Panc1 (cell line): ENCODE data around the gene RFPL4AL1. TPM values are rescaled to one million over a fixed set of nuclear protein-coding genes. Genes with fewer than 3 reads are reported as not detected.
"Not testable (repeated sequence)": the region's sequence is repeated elsewhere in the genome, so short reads cannot be mapped to it uniquely, and the experiment has no call there.

Experiments
- ATAC-seq: fragments of 200-7000 bp; cut with Tn5 transposase; 2 replicates; pipeline ENCODE4 v1.9.1; 2020; ENCODE audit warnings: mild to moderate bottlenecking, moderate library complexity
- BruUV-seq: library from RNA; stranded (reverse); fragments of 400-500 nt; replicated peaks from 2 replicates; lab custom pipeline; 2021; lab: Mats Ljungman, UMichigan
- CTCF ChIA-PET: fragments of 300-600 bp; sonication (Branson Sonifier 250); formaldehyde crosslinking; loops from one replicate; lab custom pipeline; 2022; ENCODE audit warnings: antibody characterized with exemption; lab: Charles Lee
- POLR2A ChIA-PET: fragments of 300-600 bp; sonication (Branson Sonifier 250); formaldehyde crosslinking; loops from one replicate; lab custom pipeline; 2022; ENCODE audit warnings: antibody characterized with exemption; lab: Charles Lee
- DNase-seq: peaks from one replicate; pipeline ENCODE4 v3.0.0-alpha.2; 2010; ENCODE audit warnings: low read depth, low spot score
- H3K27ac ChIP-seq: 2 replicates; pipeline ENCODE4 v1.5.1; 2011; ENCODE audit warnings: mild to moderate bottlenecking, low read length, inconsistent platforms
- H3K27me3 ChIP-seq: fragments of 200-500 bp; sonication (Bioruptor generic); 2 replicates; pipeline ENCODE4 v1.6.0; 2014; ENCODE audit warnings: low read length, inconsistent platforms; ENCODE audit not compliant: control insufficient read depth, insufficient read depth
- H3K36me3 ChIP-seq: fragments of 200-500 bp; sonication (Bioruptor generic); 2 replicates; pipeline ENCODE4 v1.5.1; 2014; ENCODE audit warnings: inconsistent platforms, mild to moderate bottlenecking, low read length, moderate library complexity; ENCODE audit not compliant: control insufficient read depth, insufficient read depth
- H3K4me1 ChIP-seq: 2 replicates; pipeline ENCODE4 v1.5.1; 2011; ENCODE audit warnings: inconsistent platforms, mild to moderate bottlenecking, low read length, moderate library complexity; ENCODE audit not compliant: control insufficient read depth, insufficient read depth
- H3K4me3 ChIP-seq, 2 experiments: 2 replicates each; pipeline ENCODE4 v1.5.1; 2011 to 2012; ENCODE audit warnings: low read depth in 2 of 2, low read length in 2 of 2, mild to moderate bottlenecking in 2 of 2, inconsistent platforms in 1 of 2, moderate library complexity in 1 of 2
- H3K9me3 ChIP-seq: fragments of 200-500 bp; sonication (Bioruptor generic); 2 replicates; pipeline ENCODE4 v1.5.1; 2014; ENCODE audit warnings: low read depth, mild to moderate bottlenecking, inconsistent platforms, low read length, moderate library complexity; ENCODE audit not compliant: control insufficient read depth, insufficient read depth
- POLR2AphosphoS5 ChIP-seq: IDR thresholded peaks from 2 replicates; pipeline ENCODE4 v1.6.1; 2012; ENCODE audit warnings: mild to moderate bottlenecking, low read depth, low read length, moderate library complexity
- SIN3A ChIP-seq: IDR thresholded peaks from 2 replicates; pipeline ENCODE4 v1.6.1; 2012; ENCODE audit warnings: low read depth, mild to moderate bottlenecking, low read length, moderate library complexity, borderline replicate concordance; ENCODE audit not compliant: insufficient read depth
- TCF7L2 ChIP-seq: IDR thresholded peaks from 2 replicates; pipeline ENCODE4 v1.6.1; 2011; ENCODE audit warnings: mild to moderate bottlenecking, low read depth, low read length, inconsistent platforms
- in situ Hi-C: cut with HindIII; loops from 2 replicates; pipeline ENCODE4 v1.10.0; 2016; ENCODE audit warnings: low sequenced_read_pairs, low pct_unique_long_range_greater_than_20kb
- intact Hi-C: fragments of 100-400 bp; cut with micrococcal nuclease; formaldehyde crosslinking; loops from one replicate; pipeline ENCODE4 v1.10.0; 2022; ENCODE audit not compliant: unreplicated experiment
- total RNA-seq: library from RNA; stranded (reverse); gene quantifications from one replicate; pipeline ENCODE4 v1.2.1, GENCODE V29; 2021; ENCODE audit not compliant: unreplicated experiment
- TF ChIP-seq, protein P1 (sequence below): fragments of 450-650 bp; IDR thresholded peaks from 2 replicates; pipeline ENCODE4 v1.5.1; 2017; ENCODE audit warnings: mild to moderate bottlenecking
- TF ChIP-seq, protein P2 (sequence below), 2 experiments: IDR thresholded peaks; 2 replicates each; pipeline ENCODE4 v1.6.1; 2011 to 2012; ENCODE audit warnings: low read depth in 2 of 2, control low read depth in 1 of 2, low read length in 1 of 2, mild to moderate bottlenecking in 1 of 2, moderate library complexity in 1 of 2; ENCODE audit not compliant: insufficient read depth in 1 of 2

Gene RFPL4AL1
- total RNA-seq, 1 experiment from 2014 or later = not detected

DNA sequence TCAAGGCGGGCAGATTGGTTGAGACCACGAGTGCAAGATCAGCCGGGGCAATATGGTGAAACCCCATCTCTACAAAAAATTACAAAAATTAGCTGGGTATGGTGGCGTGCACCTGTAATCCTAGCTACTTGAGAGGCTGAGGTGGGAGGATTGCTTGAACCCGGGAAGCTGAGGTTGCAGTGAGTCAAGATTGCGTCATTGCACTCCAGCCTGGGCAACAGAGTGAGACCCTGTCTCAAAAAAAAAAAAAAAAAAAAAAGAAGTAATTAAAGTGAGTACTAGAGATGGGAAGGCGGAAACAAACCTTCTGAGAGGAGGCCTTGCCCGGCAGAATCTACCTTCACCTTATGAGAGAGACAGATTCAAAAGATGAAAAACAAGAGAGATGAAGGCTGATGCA is 45.4 kb upstream of the RFPL4AL1 start:
- ChIA-PET CTCF (no interaction called here), POLR2A (no interaction called here)
- DNase-seq (no peak), ATAC-seq (no peak)
- no TSS peak for BruUV-seq
- Histone ChIP-seq H3K9me3 (peaks cover 4% of the 10 kb centered on the region; the same call in 1 of the 2 replicates), H3K4me3 (no peak overlapping the region), H3K4me1 (no peaks in the 10 kb centered on the region), H3K27ac (no peak overlapping the region), H3K27me3 (peaks cover 19% of the 10 kb centered on the region), H3K36me3 (no peaks in the 10 kb centered on the region)
- intact Hi-C loops (no loop called here), in situ Hi-C loops (no loop called here)
- TF ChIP-seq POLR2AphosphoS5 (no peak), SIN3A (no peak), TCF7L2 (no peak)
- TF ChIP-seq, protein P1, sequence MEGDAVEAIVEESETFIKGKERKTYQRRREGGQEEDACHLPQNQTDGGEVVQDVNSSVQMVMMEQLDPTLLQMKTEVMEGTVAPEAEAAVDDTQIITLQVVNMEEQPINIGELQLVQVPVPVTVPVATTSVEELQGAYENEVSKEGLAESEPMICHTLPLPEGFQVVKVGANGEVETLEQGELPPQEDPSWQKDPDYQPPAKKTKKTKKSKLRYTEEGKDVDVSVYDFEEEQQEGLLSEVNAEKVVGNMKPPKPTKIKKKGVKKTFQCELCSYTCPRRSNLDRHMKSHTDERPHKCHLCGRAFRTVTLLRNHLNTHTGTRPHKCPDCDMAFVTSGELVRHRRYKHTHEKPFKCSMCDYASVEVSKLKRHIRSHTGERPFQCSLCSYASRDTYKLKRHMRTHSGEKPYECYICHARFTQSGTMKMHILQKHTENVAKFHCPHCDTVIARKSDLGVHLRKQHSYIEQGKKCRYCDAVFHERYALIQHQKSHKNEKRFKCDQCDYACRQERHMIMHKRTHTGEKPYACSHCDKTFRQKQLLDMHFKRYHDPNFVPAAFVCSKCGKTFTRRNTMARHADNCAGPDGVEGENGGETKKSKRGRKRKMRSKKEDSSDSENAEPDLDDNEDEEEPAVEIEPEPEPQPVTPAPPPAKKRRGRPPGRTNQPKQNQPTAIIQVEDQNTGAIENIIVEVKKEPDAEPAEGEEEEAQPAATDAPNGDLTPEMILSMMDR = no peak
- TF ChIP-seq, protein P2, sequence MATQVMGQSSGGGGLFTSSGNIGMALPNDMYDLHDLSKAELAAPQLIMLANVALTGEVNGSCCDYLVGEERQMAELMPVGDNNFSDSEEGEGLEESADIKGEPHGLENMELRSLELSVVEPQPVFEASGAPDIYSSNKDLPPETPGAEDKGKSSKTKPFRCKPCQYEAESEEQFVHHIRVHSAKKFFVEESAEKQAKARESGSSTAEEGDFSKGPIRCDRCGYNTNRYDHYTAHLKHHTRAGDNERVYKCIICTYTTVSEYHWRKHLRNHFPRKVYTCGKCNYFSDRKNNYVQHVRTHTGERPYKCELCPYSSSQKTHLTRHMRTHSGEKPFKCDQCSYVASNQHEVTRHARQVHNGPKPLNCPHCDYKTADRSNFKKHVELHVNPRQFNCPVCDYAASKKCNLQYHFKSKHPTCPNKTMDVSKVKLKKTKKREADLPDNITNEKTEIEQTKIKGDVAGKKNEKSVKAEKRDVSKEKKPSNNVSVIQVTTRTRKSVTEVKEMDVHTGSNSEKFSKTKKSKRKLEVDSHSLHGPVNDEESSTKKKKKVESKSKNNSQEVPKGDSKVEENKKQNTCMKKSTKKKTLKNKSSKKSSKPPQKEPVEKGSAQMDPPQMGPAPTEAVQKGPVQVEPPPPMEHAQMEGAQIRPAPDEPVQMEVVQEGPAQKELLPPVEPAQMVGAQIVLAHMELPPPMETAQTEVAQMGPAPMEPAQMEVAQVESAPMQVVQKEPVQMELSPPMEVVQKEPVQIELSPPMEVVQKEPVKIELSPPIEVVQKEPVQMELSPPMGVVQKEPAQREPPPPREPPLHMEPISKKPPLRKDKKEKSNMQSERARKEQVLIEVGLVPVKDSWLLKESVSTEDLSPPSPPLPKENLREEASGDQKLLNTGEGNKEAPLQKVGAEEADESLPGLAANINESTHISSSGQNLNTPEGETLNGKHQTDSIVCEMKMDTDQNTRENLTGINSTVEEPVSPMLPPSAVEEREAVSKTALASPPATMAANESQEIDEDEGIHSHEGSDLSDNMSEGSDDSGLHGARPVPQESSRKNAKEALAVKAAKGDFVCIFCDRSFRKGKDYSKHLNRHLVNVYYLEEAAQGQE (IDR thresholded peaks at IDR 0.05; ENCODE audit: insufficient read depth in 1 of 2, low read depth in 2 of 2, low read length in 1 of 2) = no peak

GRCh38 chr19:55730378-55730777 is 38.5 kb upstream of the RFPL4AL1 start:
- DNase-seq, H3K9me3 ChIP-seq, intact Hi-C loops, in situ Hi-C loops, H3K4me1 ChIP-seq, H3K27me3 ChIP-seq, POLR2A ChIA-PET, H3K27ac ChIP-seq, ATAC-seq, H3K36me3 ChIP-seq, H3K4me3 ChIP-seq, BruUV-seq: not testable (repeated sequence)
- CTCF ChIA-PET = interaction anchor here (0.6 kb wide), 1 partner anchor 100 kb away, joined by 3 read pairs; no protein-coding TSS in a partner anchor

DNA sequence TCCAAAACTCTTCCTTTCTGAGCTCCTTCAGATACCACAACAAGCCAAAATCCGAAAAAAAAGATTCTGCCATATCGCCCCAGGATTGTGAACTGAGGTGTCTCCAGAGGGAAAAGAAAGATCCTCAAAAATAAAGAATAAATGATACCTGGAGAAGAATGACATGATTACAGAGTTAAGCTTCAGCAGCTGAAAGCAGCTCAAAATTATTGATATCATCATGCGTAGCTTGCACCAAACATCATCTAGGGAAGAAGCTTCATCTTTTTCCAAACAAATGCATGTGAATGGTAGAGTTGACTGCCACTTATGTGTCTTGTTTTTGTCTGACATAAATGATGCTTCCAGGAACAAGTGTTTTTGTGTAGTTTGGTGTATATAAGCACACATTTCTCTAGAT is 30.6 kb upstream of the RFPL4AL1 start, which contains the start of gene NLRP9:
Gene NLRP9, minus strand, starts transcription at position 101 of the 400 bp plus-strand sequence. Its CDS starts 28 bp downstream, at position 73.
- intact Hi-C loops = no loop called here
- no peak within 1 kb of the TSS for H3K27ac ChIP-seq
- ChIA-PET POLR2A (no interaction called here), CTCF (no interaction called here)
- DNase-seq = no peak
- H3K36me3 ChIP-seq = no peaks in the 10 kb centered on the region
- TF ChIP-seq TCF7L2 = no peak
- no peak for TF ChIP-seq SIN3A
- TF ChIP-seq, protein P1 = no peak
- TF ChIP-seq, protein P2 (IDR thresholded peaks at IDR 0.05; ENCODE audit: insufficient read depth in 1 of 2, low read depth in 2 of 2, low read length in 1 of 2) = no peak
- no peak for TF ChIP-seq POLR2AphosphoS5
- no peak within 1 kb of the TSS for H3K4me3 ChIP-seq
- in situ Hi-C loops = no loop called here
- no peaks in the 10 kb centered on the region for H3K9me3 ChIP-seq
- BruUV-seq = no TSS peak
- no peaks in the 10 kb centered on the region for H3K4me1 ChIP-seq
- ATAC-seq = no peak
- peaks cover 3% of the 10 kb centered on the region; the same call in 1 of the 2 replicates for H3K27me3 ChIP-seq
